Activated T-helper 1 cell treated with anti-CD3 and anti-CD28 coated beads, Interleukin-2, amount 50 U/mL, for 16 hours (primary cell): ENCODE measurements around the gene DPYSL5.

Experiments used
- DNase-seq, 2 donors: peaks; one replicate each; pipeline ENCODE4 v3.0.0-alpha.2; 2020; ENCODE audit warnings: low read depth in 1 of 2, low spot score in 1 of 2

The DPYSL5 gene

DNA sequence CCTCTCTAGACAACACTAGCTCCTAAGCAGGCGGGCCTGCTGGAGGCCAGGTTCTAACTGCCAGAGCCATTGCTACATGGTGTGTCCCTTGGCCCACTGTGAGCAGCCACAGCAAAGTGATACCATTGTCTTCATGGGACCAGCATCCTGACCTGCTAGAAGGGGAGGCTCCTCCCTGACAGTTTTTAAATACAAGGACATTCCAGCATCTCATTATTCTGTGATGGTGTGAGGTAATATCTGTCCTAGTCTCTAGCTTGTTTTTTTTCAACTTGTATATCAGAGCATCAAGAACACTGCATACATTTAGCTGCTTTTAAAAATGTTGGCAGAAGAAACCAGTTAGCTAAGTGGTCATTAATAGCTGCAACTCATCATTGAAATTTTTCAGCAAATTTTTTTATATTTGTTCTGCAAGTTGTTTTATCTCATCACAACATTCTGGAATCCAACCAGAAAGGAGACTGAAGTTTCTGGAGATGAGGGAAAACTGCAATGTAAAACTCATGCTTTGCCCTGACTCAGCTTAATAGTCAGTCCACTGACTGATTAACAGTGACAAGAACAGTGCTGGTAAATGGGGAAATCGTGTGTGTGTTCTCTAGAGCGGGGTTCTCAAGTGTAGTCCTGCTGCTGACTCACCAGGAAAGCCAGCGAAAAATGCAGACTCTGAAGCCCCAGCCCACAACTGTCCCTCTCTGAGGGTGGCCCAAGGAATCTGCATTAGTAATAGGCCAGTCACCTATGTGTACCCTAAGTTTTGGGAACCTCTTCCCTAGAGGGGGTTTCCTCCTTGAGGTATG is 140.3 kb downstream of the DPYSL5 start:
- no peak for DNase-seq

DNA sequence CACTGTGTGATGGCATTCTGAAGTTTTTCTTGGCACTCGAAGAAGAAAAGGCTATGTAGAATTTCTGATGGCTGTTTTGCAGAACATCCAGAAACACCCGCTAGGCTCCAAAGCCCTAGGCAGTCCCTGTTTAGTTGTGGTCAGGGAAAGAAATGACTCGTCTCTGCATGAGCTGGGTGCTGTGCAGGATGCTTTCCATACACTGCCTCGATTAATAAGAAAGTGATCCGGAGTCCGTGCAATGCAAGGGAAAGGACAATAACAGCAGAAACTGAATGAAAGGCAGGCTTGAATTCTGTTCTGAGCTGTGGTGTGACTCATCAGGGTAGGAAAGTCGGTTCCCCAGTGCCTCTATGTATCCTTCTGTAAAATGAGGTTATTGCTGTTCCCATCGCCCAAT is 141.2 kb downstream of the DPYSL5 start:
- DNase-seq = no peak

DNA sequence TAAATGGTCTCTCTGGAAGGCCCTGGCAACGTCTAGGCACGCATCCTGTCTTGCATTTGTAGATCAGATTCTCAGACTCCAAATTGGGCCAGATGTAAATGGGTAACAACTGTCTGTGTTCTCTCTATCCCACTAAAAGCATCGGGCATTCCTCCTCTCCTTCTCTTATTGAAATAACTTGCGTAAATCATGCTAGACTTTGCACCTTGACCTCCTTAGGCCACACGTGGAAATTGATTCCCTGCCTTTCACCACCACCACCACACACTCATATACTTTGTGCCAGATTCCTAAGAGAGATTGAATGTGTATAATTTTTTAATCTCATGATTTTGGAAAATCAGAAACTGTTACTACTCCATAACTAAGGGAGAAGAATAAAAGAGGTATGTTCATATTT is 143.8 kb downstream of the DPYSL5 start:
- no peak for DNase-seq

DNA sequence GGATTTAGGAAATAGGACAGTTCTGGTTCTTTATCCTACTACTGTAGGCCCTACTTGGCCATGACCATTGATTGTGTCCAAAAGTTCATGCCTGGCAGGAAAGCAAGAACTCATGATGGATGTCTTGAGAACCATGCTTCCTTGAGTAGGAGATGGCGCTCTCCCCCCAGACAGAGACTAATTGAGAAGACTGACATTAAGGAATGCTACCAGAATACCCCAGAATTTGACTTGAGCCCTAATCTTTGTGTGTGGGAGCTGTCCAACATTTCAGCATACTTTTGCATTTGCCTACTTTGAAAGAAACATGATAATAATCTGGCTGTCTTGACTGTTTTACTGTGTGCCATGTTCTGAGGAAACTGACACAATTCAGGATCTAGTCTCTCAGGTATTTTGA is 145.8 kb downstream of the DPYSL5 start:
- DNase-seq = no peak

DNA sequence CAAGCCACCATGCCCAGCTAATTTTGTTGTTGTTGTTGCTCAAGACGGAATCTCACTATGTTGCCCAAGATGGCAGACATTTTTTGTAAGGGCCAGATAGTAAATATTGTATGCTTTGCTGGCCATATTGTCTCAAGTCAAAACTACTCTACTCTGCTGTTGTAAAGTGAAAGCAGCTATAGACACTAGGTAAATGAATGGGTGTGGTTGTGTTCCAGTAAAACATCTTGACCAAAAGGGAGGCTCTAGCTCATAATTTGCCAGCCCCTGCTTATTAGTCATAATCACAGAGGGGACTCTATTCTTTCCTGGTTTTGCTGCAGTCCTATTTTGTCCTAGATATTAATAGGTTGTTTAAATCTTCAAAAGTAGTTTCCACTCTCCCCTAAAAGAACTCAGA is 147.1 kb downstream of the DPYSL5 start:
- DNase-seq = no peak

DNA sequence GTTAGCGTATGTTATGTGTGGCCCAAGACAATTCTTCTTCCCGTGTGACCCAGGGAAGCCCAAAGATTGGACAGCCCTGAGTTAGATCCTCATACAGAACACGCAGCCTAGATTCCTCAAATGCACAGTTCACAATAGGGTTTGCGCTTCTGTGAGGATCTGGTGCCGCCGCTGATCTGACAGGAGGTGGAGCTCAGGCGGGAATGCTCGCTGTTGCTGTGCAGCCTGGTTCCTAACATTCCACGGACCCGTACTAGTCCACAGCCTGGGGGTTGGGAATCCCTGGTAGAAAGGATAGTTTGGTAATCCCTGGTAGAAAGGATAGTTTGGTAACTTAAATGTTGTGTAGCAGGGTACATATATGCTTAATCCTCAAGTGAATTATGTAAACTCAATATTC is 149.5 kb downstream of the DPYSL5 start:
- DNase-seq = no peak

DNA sequence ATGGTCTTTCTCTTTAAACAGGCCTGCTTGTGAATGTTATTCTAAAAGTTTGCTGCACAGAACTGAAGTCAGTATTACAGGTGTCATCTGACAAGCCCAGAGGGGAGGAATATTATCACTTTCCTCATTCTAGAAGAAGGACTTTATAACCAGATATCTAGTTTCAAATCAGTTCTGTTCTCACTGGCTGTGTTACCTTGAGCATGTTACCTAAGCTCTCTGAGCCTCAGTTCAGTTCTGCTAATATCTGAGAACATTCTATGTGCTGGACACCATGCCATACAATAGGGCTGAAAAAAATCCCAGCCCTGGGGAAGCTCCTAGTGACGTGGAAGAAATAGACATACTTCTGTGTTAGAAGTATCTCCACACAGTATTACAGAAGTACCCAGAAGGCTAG is 150.4 kb downstream of the DPYSL5 start:
- DNase-seq = no peak
